ENCODE data around the gene BBS4.

DNA sequence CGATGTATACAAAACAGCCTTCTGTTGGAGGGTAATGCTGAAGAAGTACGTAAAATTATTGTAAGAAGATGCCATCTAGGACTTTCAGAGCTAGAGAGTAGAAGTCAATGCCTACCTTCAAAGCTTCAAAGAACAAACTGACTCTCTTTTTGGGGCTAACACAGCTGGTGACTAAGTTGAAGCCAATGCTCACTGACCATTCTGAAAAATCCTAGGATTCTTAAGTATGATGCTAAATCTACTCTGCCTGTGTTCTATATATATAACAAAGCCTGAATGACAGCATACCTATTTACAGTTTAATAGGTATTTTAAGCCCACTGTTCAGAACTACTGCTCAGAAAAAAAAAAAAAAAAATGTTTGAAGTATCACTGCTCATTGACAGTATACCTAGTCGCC is 78.6 kb downstream of the BBS4 start:
- TF ChIP-seq, protein P1, sequence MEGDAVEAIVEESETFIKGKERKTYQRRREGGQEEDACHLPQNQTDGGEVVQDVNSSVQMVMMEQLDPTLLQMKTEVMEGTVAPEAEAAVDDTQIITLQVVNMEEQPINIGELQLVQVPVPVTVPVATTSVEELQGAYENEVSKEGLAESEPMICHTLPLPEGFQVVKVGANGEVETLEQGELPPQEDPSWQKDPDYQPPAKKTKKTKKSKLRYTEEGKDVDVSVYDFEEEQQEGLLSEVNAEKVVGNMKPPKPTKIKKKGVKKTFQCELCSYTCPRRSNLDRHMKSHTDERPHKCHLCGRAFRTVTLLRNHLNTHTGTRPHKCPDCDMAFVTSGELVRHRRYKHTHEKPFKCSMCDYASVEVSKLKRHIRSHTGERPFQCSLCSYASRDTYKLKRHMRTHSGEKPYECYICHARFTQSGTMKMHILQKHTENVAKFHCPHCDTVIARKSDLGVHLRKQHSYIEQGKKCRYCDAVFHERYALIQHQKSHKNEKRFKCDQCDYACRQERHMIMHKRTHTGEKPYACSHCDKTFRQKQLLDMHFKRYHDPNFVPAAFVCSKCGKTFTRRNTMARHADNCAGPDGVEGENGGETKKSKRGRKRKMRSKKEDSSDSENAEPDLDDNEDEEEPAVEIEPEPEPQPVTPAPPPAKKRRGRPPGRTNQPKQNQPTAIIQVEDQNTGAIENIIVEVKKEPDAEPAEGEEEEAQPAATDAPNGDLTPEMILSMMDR (IDR thresholded peaks at IDR 0.05; ENCODE audit: extremely low read depth in 1 of 2, insufficient read depth in 1 of 2, low read depth in 1 of 2, low read length in 2 of 2), result no peak
- TF ChIP-seq MYC (IDR thresholded peaks at IDR 0.05; ENCODE audit: low read depth, low read length) (no peak), EZH2 (IDR thresholded peaks at IDR 0.05; ENCODE audit: borderline replicate concordance, low read depth, low read length, severe bottlenecking) (no peak), POLR2AphosphoS5 (IDR thresholded peaks at IDR 0.05; ENCODE audit: insufficient read depth, low read depth, low read length) (no peak), POLR2A (IDR thresholded peaks at IDR 0.05; ENCODE audit: low read depth, low read length) (no peak), GATA2 (IDR thresholded peaks at IDR 0.05; ENCODE audit: insufficient read depth, insufficient read length, low read depth, low read length) (no peak)
